GM12891 (cell line): Measurements from ENCODE around the gene HSPA8.
A peak's percentile ranks its signal among the peaks of the same experiment; 100 is the strongest.
"Not testable (repeated sequence)": the region's sequence is repeated elsewhere in the genome, so short reads cannot be mapped to it uniquely, and the experiment has no call there.

Experiments used
- DNase-seq: peaks from one replicate; pipeline ENCODE4 v3.0.0; 2011; ENCODE audit warnings: low spot score; ENCODE audit not compliant: insufficient read length
- FAIRE-seq: peaks from 2 replicates; lab custom pipeline; 2011; peaks lifted over from hg19 to GRCh38; lab: Jason Lieb, UNC
- PAX5 ChIP-seq: IDR thresholded peaks from 2 replicates; pipeline ENCODE4 v1.6.1; 2011; ENCODE audit warnings: low read length, moderate library complexity, mild to moderate bottlenecking; ENCODE audit not compliant: insufficient read depth, severe bottlenecking
- POLR2A ChIP-seq: IDR thresholded peaks from 2 replicates; pipeline ENCODE4 v1.6.1; 2011; ENCODE audit warnings: low read depth, low read length, control low read depth
- POLR2AphosphoS5 ChIP-seq: IDR thresholded peaks from 2 replicates; pipeline ENCODE4 v1.6.1; 2011; ENCODE audit warnings: low read depth, low read length, control low read depth
- POU2F2 ChIP-seq: IDR thresholded peaks from 2 replicates; pipeline ENCODE4 v1.6.1; 2011; ENCODE audit warnings: low read depth, mild to moderate bottlenecking, control low read depth, low read length, moderate library complexity
- SPI1 ChIP-seq: IDR thresholded peaks from 2 replicates; pipeline ENCODE4 v1.6.1; 2011; ENCODE audit warnings: low read depth, low read length, control low read depth
- TAF1 ChIP-seq: IDR thresholded peaks from 2 replicates; pipeline ENCODE4 v1.6.1; 2011; ENCODE audit warnings: low read depth, low read length, control low read depth

HSPA8 gene

GRCh38 chr11:123069908-123070821 is 8.2 kb upstream of the HSPA8 start:
- no peak for TF ChIP-seq PAX5
- peak; percentile 48; the same call in 1 of the 2 replicates for TF ChIP-seq SPI1
- peak; percentile 85 for FAIRE-seq
- no peak for DNase-seq

DNA sequence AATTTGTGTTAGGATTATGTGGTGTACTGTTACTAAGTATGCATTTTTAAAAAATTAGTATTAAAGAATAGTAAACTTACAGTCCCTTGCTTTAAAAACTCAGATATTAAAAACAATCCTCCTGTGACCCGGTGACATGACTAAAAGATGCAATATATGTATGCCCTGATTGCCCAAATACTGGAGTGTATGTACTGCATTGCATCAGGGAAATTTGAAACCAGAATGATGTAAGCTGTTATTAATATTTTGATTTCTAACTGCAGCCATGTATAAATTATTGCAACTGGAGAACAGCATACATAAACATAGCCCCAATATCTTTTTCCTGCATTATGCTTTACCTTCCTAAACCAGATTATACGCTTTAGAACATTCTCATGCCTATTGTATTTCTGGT is 3.7 kb upstream of the HSPA8 start:
- FAIRE-seq (no peak), DNase-seq (no peak)
- TF ChIP-seq POLR2A (no peak), SPI1 (no peak), POU2F2 (no peak), PAX5 (no peak), TAF1 (no peak), POLR2AphosphoS5 (no peak)

- FAIRE-seq (no peak), DNase-seq (no peak)
- TF ChIP-seq TAF1 (no peak), POLR2AphosphoS5 (no peak), PAX5 (no peak), POU2F2 (no peak), POLR2A (no peak)
Observed at GRCh38 chr11:123063826-123064657, 2.1 kb upstream of the HSPA8 start.

GRCh38 chr11:123062892-123063825 is 1.2 kb upstream of the HSPA8 start:
- DNase-seq (no peak), FAIRE-seq (no peak)
- TF ChIP-seq POU2F2 (no peak), POLR2A (no peak; the same call in none of the 2 replicates), SPI1 (no peak), POLR2AphosphoS5 (0 out of 2 replicates have a peak, but pooled peaks have one; percentile 1), PAX5 (no peak), TAF1 (peak; percentile 44; the same call in 1 of the 2 replicates)

DNA sequence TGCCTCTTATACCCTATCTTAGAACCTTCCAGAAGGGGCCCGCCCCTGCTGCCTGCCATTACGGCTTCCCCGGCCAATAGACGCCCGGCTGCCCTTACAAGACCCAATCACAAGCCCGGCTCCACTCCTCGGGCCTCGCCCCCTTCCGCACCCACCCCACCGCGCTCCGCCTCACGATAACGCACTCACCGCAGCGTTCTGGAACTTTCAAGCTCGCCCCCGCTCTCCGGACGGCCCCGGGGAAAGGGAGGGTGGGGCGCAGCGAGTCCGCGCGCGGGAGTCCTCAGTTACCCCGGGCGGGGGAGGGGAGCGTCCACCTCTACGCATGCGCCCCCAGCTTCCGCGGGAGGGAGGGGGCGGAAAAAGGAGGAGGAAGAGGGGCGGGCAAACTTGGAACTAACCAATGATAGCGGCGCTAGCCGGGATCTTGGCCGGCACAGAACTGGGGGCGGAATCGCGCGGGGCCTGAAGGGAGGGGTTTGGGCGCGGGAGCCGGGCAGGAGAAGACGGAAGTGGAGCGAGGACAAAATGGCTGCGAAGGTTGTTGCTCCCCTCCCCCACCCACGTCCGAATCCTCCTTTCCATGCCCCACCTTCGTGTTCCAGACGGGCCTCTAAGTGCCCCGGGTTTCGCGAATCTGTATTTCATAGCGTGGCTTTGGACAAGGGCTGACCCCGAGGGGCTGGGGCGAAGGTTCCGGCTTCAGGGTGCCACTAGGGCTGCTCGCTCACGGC is 389 bp upstream of the HSPA8 start:
- TF ChIP-seq POU2F2: no peak; the same call in 1 of the 2 replicates
- no peak; the same call in none of the 2 replicates for TF ChIP-seq POLR2AphosphoS5
- peak; percentile 85 for TF ChIP-seq TAF1
- no peak for TF ChIP-seq PAX5
- TF ChIP-seq POLR2A: peak; percentile 49
- peak; percentile 76 for TF ChIP-seq SPI1
- DNase-seq: peak; percentile 80
- peak; percentile 90 for FAIRE-seq

DNA sequence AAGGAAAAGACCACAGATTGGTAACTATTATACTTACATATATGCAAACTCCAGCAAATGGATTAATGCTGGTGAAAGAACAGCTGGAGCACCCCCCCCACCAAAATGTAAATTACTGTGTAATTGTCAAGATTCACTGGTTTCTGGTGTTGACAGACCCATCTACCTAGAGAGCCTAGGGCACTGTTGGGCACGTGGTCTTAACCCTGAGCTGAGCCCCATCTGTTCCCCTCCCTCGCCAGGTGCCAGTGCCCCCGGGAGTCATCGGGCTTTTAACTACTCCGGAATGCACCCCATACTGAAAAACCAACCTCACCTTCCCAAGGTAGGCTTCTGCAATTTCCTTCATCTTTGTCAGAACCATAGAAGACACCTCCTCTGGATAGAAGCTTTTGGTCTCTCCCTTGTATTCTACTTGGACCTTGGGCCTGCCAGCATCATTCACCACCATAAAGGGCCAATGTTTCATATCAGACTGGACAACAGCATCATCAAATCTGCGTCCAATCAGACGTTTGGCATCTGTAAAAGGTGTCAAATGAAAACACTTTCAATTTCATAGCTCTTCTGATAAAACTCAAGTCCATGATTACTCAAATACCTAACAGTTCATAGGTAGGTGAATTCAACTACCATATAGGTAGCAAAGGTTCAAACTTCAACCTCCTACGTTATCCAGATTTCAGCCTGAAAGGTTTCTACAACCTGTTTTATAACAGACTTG is 1.5 kb downstream of the HSPA8 start:
- FAIRE-seq (no peak), DNase-seq (no peak)

GRCh38 chr11:123059041-123059920 is 2.7 kb downstream of the HSPA8 start:
- FAIRE-seq, DNase-seq: not testable (repeated sequence)

More for the DNA sequence above, 1.5 kb downstream of the HSPA8 start:
- TF ChIP-seq TAF1: no peak
- TF ChIP-seq PAX5: no peak
- peak; percentile 23; the same call in 1 of the 2 replicates for TF ChIP-seq POLR2A
